Astrocyte (in vitro differentiated cells and primary cell): ENCODE measurements around the gene GBP4. TPM values are rescaled to one million over a fixed set of nuclear protein-coding genes. Genes with fewer than 3 reads are reported as not detected.

Source experiments
- DNase-seq: peaks from one replicate; pipeline ENCODE4 v3.0.0-alpha.2; 2010; ENCODE audit warnings: low read depth
- FAIRE-seq: peaks from 2 replicates; lab custom pipeline; 2011; peaks lifted over from hg19 to GRCh38; lab: Jason Lieb, UNC
- H2AFZ ChIP-seq: 2 replicates; pipeline ENCODE4 v1.6.0; 2012; ENCODE audit warnings: low read depth, low read length, inconsistent platforms
- H3K27ac ChIP-seq: 2 replicates; pipeline ENCODE4 v1.5.1; 2011; ENCODE audit warnings: low read depth, low read length, inconsistent platforms
- H3K27me3 ChIP-seq: 2 replicates; pipeline ENCODE4 v1.6.0; 2011; ENCODE audit warnings: low read length, inconsistent platforms; ENCODE audit not compliant: insufficient read depth
- H3K36me3 ChIP-seq: 2 replicates; pipeline ENCODE4 v1.5.1; 2011; ENCODE audit warnings: low read length, inconsistent platforms; ENCODE audit not compliant: insufficient read depth
- H3K4me1 ChIP-seq: 2 replicates; pipeline ENCODE4 v1.5.1; 2011; ENCODE audit warnings: low read length, inconsistent platforms; ENCODE audit not compliant: insufficient read depth
- H3K4me2 ChIP-seq: 2 replicates; pipeline ENCODE4 v1.6.0; 2012; ENCODE audit warnings: low read length, inconsistent platforms
- H3K4me3 ChIP-seq: 2 replicates; pipeline ENCODE4 v1.5.1; 2011; ENCODE audit warnings: low read depth, mild to moderate bottlenecking, low read length, inconsistent platforms; ENCODE audit not compliant: insufficient read depth
- H3K79me2 ChIP-seq: 2 replicates; pipeline ENCODE4 v1.6.0; 2012; ENCODE audit warnings: mild to moderate bottlenecking, low read length, inconsistent platforms; ENCODE audit not compliant: insufficient read depth
- H3K9ac ChIP-seq: 2 replicates; pipeline ENCODE4 v1.6.0; 2012; ENCODE audit warnings: mild to moderate bottlenecking, low read length, inconsistent platforms
- H3K9me3 ChIP-seq: 2 replicates; pipeline ENCODE4 v1.5.1; 2012; ENCODE audit warnings: low read depth, mild to moderate bottlenecking, low read length, inconsistent platforms; ENCODE audit not compliant: insufficient read depth
- H4K20me1 ChIP-seq: 2 replicates; pipeline ENCODE4 v1.6.0; 2012; ENCODE audit warnings: low read length, inconsistent platforms; ENCODE audit not compliant: insufficient read depth
- H3K27ac Mint-ChIP-seq: one replicate; pipeline ENCODE4 v1.8.0; 2021; ENCODE audit warnings: mild to moderate bottlenecking, mixed read lengths; ENCODE audit not compliant: unreplicated experiment
- H3K27me3 Mint-ChIP-seq: one replicate; pipeline ENCODE4 v1.8.0; 2021; ENCODE audit warnings: low read depth, mixed read lengths; ENCODE audit not compliant: unreplicated experiment
- H3K36me3 Mint-ChIP-seq: one replicate; pipeline ENCODE4 v1.8.0; 2021; ENCODE audit warnings: low read depth, mixed read lengths; ENCODE audit not compliant: unreplicated experiment
- H3K4me1 Mint-ChIP-seq: one replicate; pipeline ENCODE4 v1.8.0; 2021; ENCODE audit warnings: low read depth, mixed read lengths; ENCODE audit not compliant: unreplicated experiment
- H3K4me3 Mint-ChIP-seq: one replicate; pipeline ENCODE4 v1.8.0; 2021; ENCODE audit warnings: mild to moderate bottlenecking, moderate library complexity, mixed read lengths; ENCODE audit not compliant: unreplicated experiment
- H3K9me3 Mint-ChIP-seq: one replicate; pipeline ENCODE4 v1.8.0; 2021; ENCODE audit warnings: mild to moderate bottlenecking, mixed read lengths; ENCODE audit not compliant: unreplicated experiment
- CTCF ChIP-seq: IDR thresholded peaks from 2 replicates; pipeline ENCODE4 v1.5.1; 2011; ENCODE audit warnings: low read depth, mild to moderate bottlenecking, inconsistent platforms, low read length, moderate library complexity; ENCODE audit not compliant: insufficient read depth
- EZH2 ChIP-seq: IDR thresholded peaks from 2 replicates; pipeline ENCODE4 v1.6.1; 2012; ENCODE audit warnings: mild to moderate bottlenecking, low read length, inconsistent platforms; ENCODE audit not compliant: insufficient read depth
- total RNA-seq: library from RNA; stranded (reverse); gene quantifications from 2 replicates; pipeline ENCODE4 v1.2.1, GENCODE V29; 2021

GBP4 gene
- total RNA-seq, 1 donor from 2014 or later = 0.32 TPM

GRCh38 chr1:89190017-89190416, 8.7 kb downstream of the GBP4 start:
- Histone ChIP-seq H2AFZ (no peak overlapping the region), H3K9ac (no peak overlapping the region), H4K20me1 (no peaks in the 10 kb centered on the region), H3K4me2 (no peak overlapping the region), H3K9me3 (no peaks in the 10 kb centered on the region), H3K36me3 (no peaks in the 10 kb centered on the region), H3K4me1 (no peaks in the 10 kb centered on the region), H3K27me3 (no peaks in the 10 kb centered on the region), H3K27ac (no peak overlapping the region), H3K79me2 (no peaks in the 10 kb centered on the region), H3K4me3 (no peak overlapping the region)
- peaks cover 2% of the 10 kb centered on the region for H3K27me3 Mint-ChIP-seq
- no peak overlapping the region for H3K27ac Mint-ChIP-seq
- H3K9me3 Mint-ChIP-seq = no peaks in the 10 kb centered on the region
- no peaks in the 10 kb centered on the region for H3K4me1 Mint-ChIP-seq
- TF ChIP-seq EZH2 (no peak), CTCF (no peak)
- DNase-seq (no peak), FAIRE-seq (no peak)
- no peak overlapping the region for H3K4me3 Mint-ChIP-seq
- no peaks in the 10 kb centered on the region for H3K36me3 Mint-ChIP-seq

GRCh38 chr1:89179343-89179742, 19.4 kb downstream of the GBP4 start:
- no peak overlapping the region for H3K9ac ChIP-seq
- H3K36me3 Mint-ChIP-seq = no peaks in the 10 kb centered on the region
- no peak for FAIRE-seq
- no peak overlapping the region for H3K4me3 Mint-ChIP-seq
- H3K4me1 Mint-ChIP-seq = no peaks in the 10 kb centered on the region
- TF ChIP-seq EZH2 (no peak), CTCF (no peak)
- no peaks in the 10 kb centered on the region for H3K36me3 ChIP-seq
- H3K9me3 Mint-ChIP-seq = no peaks in the 10 kb centered on the region
- no peaks in the 10 kb centered on the region for H3K79me2 ChIP-seq
- H3K4me2 ChIP-seq = no peak overlapping the region
- no peak overlapping the region for H2AFZ ChIP-seq
- H3K9me3 ChIP-seq = no peaks in the 10 kb centered on the region
- H3K27me3 Mint-ChIP-seq = no peaks in the 10 kb centered on the region
- no peaks in the 10 kb centered on the region for H3K27me3 ChIP-seq
- DNase-seq = no peak
- no peak overlapping the region for H3K27ac Mint-ChIP-seq
- H3K27ac ChIP-seq = no peak overlapping the region
- H4K20me1 ChIP-seq = no peaks in the 10 kb centered on the region
- no peak overlapping the region for H3K4me3 ChIP-seq
- H3K4me1 ChIP-seq = no peaks in the 10 kb centered on the region

GRCh38 chr1:89176971-89177370, 21.8 kb downstream of the GBP4 start:
- no peak overlapping the region for H3K27ac Mint-ChIP-seq
- Histone ChIP-seq H4K20me1 (no peaks in the 10 kb centered on the region), H3K79me2 (no peaks in the 10 kb centered on the region), H3K9ac (no peak overlapping the region), H3K36me3 (no peaks in the 10 kb centered on the region), H3K4me2 (no peak overlapping the region), H2AFZ (no peak overlapping the region), H3K4me3 (no peak overlapping the region), H3K4me1 (no peaks in the 10 kb centered on the region), H3K27me3 (no peaks in the 10 kb centered on the region), H3K9me3 (no peaks in the 10 kb centered on the region), H3K27ac (no peak overlapping the region)
- H3K27me3 Mint-ChIP-seq = no peaks in the 10 kb centered on the region
- no peak overlapping the region for H3K4me3 Mint-ChIP-seq
- no peak for FAIRE-seq
- TF ChIP-seq EZH2 (no peak), CTCF (no peak)
- no peak for DNase-seq
- H3K36me3 Mint-ChIP-seq = no peaks in the 10 kb centered on the region
- no peaks in the 10 kb centered on the region for H3K4me1 Mint-ChIP-seq
- no peaks in the 10 kb centered on the region for H3K9me3 Mint-ChIP-seq
